OCI-LY7 (cell line): ENCODE data around the gene CCT7. TPM values are rescaled to one million over a fixed set of nuclear protein-coding genes. Genes with fewer than 3 reads are reported as not detected.

ENCODE experiments used
- BruUV-seq: library from RNA; stranded (reverse); fragments of 400-500 nt; replicated peaks from 2 replicates; lab custom pipeline; 2021; lab: Mats Ljungman, UMichigan
- CTCF ChIA-PET: fragments of 300-600 bp; sonication (Branson Sonifier 250); formaldehyde crosslinking; loops from one replicate; lab custom pipeline; 2022; ENCODE audit warnings: antibody characterized with exemption; ENCODE audit not compliant: unreplicated experiment; lab: Charles Lee
- POLR2A ChIA-PET: fragments of 300-600 bp; sonication (Branson Sonifier 250); formaldehyde crosslinking; loops from one replicate; lab custom pipeline; 2022; ENCODE audit warnings: antibody characterized with exemption; lab: Charles Lee
- DNase-seq: peaks from one replicate; pipeline ENCODE4 v3.0.0-alpha.2; 2015; ENCODE audit warnings: low spot score
- H2AFZ ChIP-seq: fragments of 200-600 bp; sonication (generic), shearing (Covaris generic); 2 replicates; pipeline ENCODE4 v1.6.1; 2014; ENCODE audit warnings: mild to moderate bottlenecking, antibody characterized with exemption, low read length, moderate library complexity
- H3K27ac ChIP-seq: fragments of 200-600 bp; sonication (generic); 2 replicates; pipeline ENCODE4 v1.5.1; 2014; ENCODE audit warnings: mixed run types, low read depth, mild to moderate bottlenecking, moderate library complexity, low read length, inconsistent platforms; ENCODE audit not compliant: poor library complexity, severe bottlenecking
- H3K36me3 ChIP-seq: fragments of 200-600 bp; sonication (generic); 2 replicates; pipeline ENCODE4 v1.6.1; 2014; ENCODE audit warnings: mild to moderate bottlenecking, antibody characterized with exemption, low read length, moderate library complexity, mixed read lengths; ENCODE audit not compliant: insufficient read depth
- H3K4me1 ChIP-seq: fragments of 200-600 bp; sonication (generic); 2 replicates; pipeline ENCODE4 v1.5.1; 2014; ENCODE audit warnings: mild to moderate bottlenecking, low read length; ENCODE audit not compliant: insufficient read depth, poor library complexity, severe bottlenecking
- H3K4me2 ChIP-seq: fragments of 200-600 bp; sonication (generic); 2 replicates; pipeline ENCODE4 v1.6.1; 2014; ENCODE audit warnings: mild to moderate bottlenecking, low read length
- H3K4me3 ChIP-seq: fragments of 200-600 bp; sonication (generic); 2 replicates; pipeline ENCODE4 v1.5.1; 2014; ENCODE audit warnings: mild to moderate bottlenecking, low read depth, low read length; ENCODE audit not compliant: poor library complexity, severe bottlenecking
- H3K79me2 ChIP-seq: fragments of 200-600 bp; sonication (generic); 2 replicates; pipeline ENCODE4 v1.6.1; 2016; ENCODE audit warnings: low read depth, mild to moderate bottlenecking, low read length, moderate library complexity, mixed read lengths; ENCODE audit not compliant: insufficient read depth
- H3K9me2 ChIP-seq: fragments of 200-600 bp; sonication (generic); 2 replicates; pipeline ENCODE4 v1.6.1; 2016; ENCODE audit warnings: mild to moderate bottlenecking, low read length, mixed read lengths; ENCODE audit not compliant: insufficient read depth
- H3K9me3 ChIP-seq: fragments of 200-600 bp; sonication (generic); 2 replicates; pipeline ENCODE4 v1.6.1; 2014; ENCODE audit warnings: mild to moderate bottlenecking, mixed run types, low read length, mixed read lengths
- H4K20me1 ChIP-seq: fragments of 200-600 bp; sonication (generic); 2 replicates; pipeline ENCODE4 v1.6.1; 2014; ENCODE audit warnings: mild to moderate bottlenecking, antibody characterized with exemption, low read length, moderate library complexity, mixed read lengths; ENCODE audit not compliant: insufficient read depth
- CTCF ChIP-seq: fragments of 200-600 bp; sonication (generic); conservative IDR thresholded peaks from 2 replicates; pipeline ENCODE4 v1.5.1; 2014; ENCODE audit warnings: mild to moderate bottlenecking, antibody characterized with exemption, low read length, moderate library complexity, mixed read lengths
- EZH2phosphoT487 ChIP-seq: fragments of 200-600 bp; sonication (generic); IDR thresholded peaks from 2 replicates; pipeline ENCODE4 v1.6.1; 2018; ENCODE audit warnings: low read depth, borderline replicate concordance, mild to moderate bottlenecking, mixed run types, antibody characterized with exemption, low read length, moderate library complexity, mixed read lengths
- intact Hi-C: fragments of 100-400 bp; cut with micrococcal nuclease; formaldehyde crosslinking; loops from one replicate; pipeline ENCODE4 v1.10.0; 2022; ENCODE audit not compliant: unreplicated experiment
- total RNA-seq, 2 experiments: library from RNA; depleted of rRNA in 1 of 2; stranded (reverse); fragments of >200 nt in 1 of 2; shearing (Covaris generic) in 1 of 2; gene quantifications; 2 replicates each; pipeline ENCODE4 v1.2.3, GENCODE V29; 2014 to 2022

CCT7 gene
- total RNA-seq, 2 experiments from 2014 or later = 334 to 347 TPM

- peak overlapping the region; percentile 96 for H3K27ac ChIP-seq
- H3K9me2 ChIP-seq = no peaks in the 10 kb centered on the region
- peak overlapping the region; percentile 58; the same call in 1 of the 2 replicates for H2AFZ ChIP-seq
- TF ChIP-seq EZH2phosphoT487 (no peak), CTCF (no peak; the same call in 1 of the 2 replicates)
- intact Hi-C loops = loop anchor here (1.0 kb wide), 1 partner anchor 100 kb away; the partner anchor contains the start of gene ALMS1
- H3K36me3 ChIP-seq = peaks cover 19% of the 10 kb centered on the region
- H3K9me3 ChIP-seq = no peaks in the 10 kb centered on the region
- H3K4me3 ChIP-seq = peak overlapping the region; percentile 97
- H3K79me2 ChIP-seq = peaks cover 39% of the 10 kb centered on the region
- H3K4me2 ChIP-seq = peak overlapping the region; percentile 94
- 0 out of 2 replicates have a peak, but pooled peaks cover 16% of the 10 kb centered on the region for H4K20me1 ChIP-seq
- ChIA-PET POLR2A (interaction anchor here (0.7 to 1.8 kb wide), 6 partner anchors 48 to 100 kb away, joined by 3 to 10 read pairs (median 4); partner anchors contain the start of genes ALMS1, CCT7 and PRADC1), CTCF (interaction anchor here (0.6 kb wide), 1 partner anchor 32 kb away, joined by 3 read pairs; no protein-coding TSS in a partner anchor)
- peak; percentile 90 for DNase-seq
- H3K4me1 ChIP-seq = peaks cover 31% of the 10 kb centered on the region
- BruUV-seq = no TSS peak
Measured at GRCh38 chr2:73285159-73285739, 51.1 kb downstream of the CCT7 start.

DNA sequence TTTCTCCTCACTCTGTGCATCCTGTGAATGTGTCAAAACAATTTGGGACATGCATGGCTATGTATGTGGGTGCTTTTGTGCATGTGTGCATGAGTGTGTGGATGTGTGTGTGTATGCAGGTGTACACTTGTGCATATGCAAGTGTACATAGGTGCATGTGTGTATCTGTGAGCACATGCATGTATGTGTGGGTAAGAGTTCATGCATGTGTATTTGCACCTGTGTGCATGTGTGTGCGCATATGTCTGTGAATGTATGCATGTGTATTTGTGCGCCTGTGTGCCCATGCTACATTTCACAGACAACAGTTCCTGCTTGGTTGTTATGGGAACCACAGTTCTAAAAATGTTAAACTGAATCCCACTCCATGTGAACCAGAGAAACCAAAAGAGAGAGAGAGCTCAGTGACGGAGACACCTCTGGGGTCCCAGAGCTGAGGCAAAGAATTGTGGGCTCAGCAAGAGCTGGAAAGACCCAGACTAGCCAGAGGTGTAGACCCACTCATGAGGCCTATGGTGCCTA lies 52.1 kb downstream of the CCT7 start:
- H3K79me2 ChIP-seq = peaks cover 29% of the 10 kb centered on the region
- peaks cover 9% of the 10 kb centered on the region for H3K36me3 ChIP-seq
- no peaks in the 10 kb centered on the region for H3K9me2 ChIP-seq
- ChIA-PET POLR2A (interaction anchor here (0.9 to 1.5 kb wide), 3 partner anchors 49 to 54 kb away, joined by 3 read pairs; no protein-coding TSS in a partner anchor), CTCF (no interaction called here)
- intact Hi-C loops = no loop called here
- H4K20me1 ChIP-seq = 0 out of 2 replicates have a peak, but pooled peaks cover 7% of the 10 kb centered on the region
- DNase-seq = no peak
- no peak overlapping the region for H3K4me3 ChIP-seq
- H2AFZ ChIP-seq = peak overlapping the region; percentile 58; the same call in 1 of the 2 replicates
- H3K4me2 ChIP-seq = peak overlapping the region; percentile 94
- H3K4me1 ChIP-seq = peaks cover 31% of the 10 kb centered on the region
- TF ChIP-seq CTCF = no peak
- H3K27ac ChIP-seq = peak overlapping the region; percentile 96
- no peaks in the 10 kb centered on the region for H3K9me3 ChIP-seq
- BruUV-seq = no TSS peak

DNA sequence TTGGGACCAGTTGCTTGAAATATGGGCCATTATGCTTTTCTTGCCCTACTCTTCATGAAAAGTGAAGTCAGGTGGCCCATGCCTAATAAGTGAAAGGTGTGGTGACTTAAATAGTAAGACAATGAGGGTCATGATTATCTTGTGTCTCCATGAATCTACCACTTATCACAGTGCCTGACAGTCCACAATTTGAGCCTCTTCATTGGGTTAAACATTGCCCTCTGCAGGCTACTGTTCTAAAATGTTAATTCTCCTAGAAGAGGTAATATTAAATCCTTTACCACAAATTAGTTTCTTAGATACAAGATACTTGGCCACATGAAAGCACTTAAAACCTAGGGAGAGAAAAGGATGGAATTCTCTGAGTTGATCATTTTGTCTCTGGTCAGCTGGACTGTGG lies 55.2 kb downstream of the CCT7 start:
- Histone ChIP-seq H3K9me3 (no peaks in the 10 kb centered on the region), H3K79me2 (no peaks in the 10 kb centered on the region), H3K4me3 (no peak overlapping the region), H3K4me2 (no peak overlapping the region), H3K9me2 (no peaks in the 10 kb centered on the region), H3K36me3 (no peaks in the 10 kb centered on the region), H2AFZ (no peak overlapping the region), H3K27ac (no peak overlapping the region), H4K20me1 (no peaks in the 10 kb centered on the region), H3K4me1 (peaks cover 19% of the 10 kb centered on the region)
- TF ChIP-seq EZH2phosphoT487 = no peak
- peak; percentile 65 for TF ChIP-seq CTCF
- CTCF ChIA-PET = no interaction called here
- BruUV-seq = no TSS peak
- DNase-seq = peak; percentile 18
- POLR2A ChIA-PET = interaction anchor here (1.0 kb wide), 2 partner anchors 53 to 77 kb away, joined by 3 to 5 read pairs; no protein-coding TSS in a partner anchor
- intact Hi-C loops = no loop called here
